Measurements from ENCODE around the gene RGMB. TPM values are rescaled to one million over a fixed set of nuclear protein-coding genes. Genes with fewer than 3 reads are reported as not detected.

The RGMB gene
- total and polyA plus RNA-seq, 3 donors from 2014 or later: 22.4 to 47.4 (median 41.2) TPM

GRCh38 chr5:98753507-98753906 lies 20.0 kb upstream of the RGMB start:
- H3K36me3 ChIP-seq (ENCODE audit: low read depth, missing control alignments): no peaks in the 10 kb centered on the region
- no peak overlapping the region for H3K27ac ChIP-seq
- no peaks in the 10 kb centered on the region for H3K9me3 ChIP-seq
- WGBS, 2 donors: 84 to 85% methylated on average over 4 of the region's 4 CpGs
- H3K4me1 ChIP-seq: no peaks in the 10 kb centered on the region
- H3K4me3 ChIP-seq: no peak overlapping the region
- TF ChIP-seq POLR2A (IDR thresholded peaks at IDR 0.05) (no peak), CTCF (IDR thresholded peaks at IDR 0.05) (no peak)
- intact Hi-C loops (cut with DNase I; ENCODE audit: low total_unique reads): no loop called here
- DNase-seq: no peak
- no peaks in the 10 kb centered on the region for H3K27me3 ChIP-seq

DNA sequence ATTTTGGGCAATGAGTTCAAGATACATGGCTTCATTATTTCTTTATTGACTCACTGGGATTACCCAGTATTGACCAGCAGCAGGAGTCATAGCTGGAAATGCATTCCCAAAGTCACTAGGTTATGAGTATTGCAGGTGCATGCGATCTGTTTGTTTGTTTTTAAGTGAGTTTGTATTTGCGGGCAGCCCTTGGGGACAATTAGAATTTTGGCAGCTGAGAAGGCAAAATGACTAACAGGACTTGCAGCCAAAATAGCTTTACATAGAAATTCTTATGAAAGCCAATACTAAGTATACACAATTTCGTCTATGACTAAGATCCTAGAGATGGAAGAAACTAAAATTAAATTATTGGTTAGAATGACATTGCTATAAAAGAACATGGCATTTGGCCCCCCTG lies 18.1 kb upstream of the RGMB start:
- no peak overlapping the region for H3K4me3 ChIP-seq
- intact Hi-C loops (cut with DNase I; ENCODE audit: low total_unique reads): no loop called here
- H3K4me1 ChIP-seq: no peaks in the 10 kb centered on the region
- H3K27ac ChIP-seq: no peak overlapping the region
- H3K36me3 ChIP-seq (ENCODE audit: low read depth, missing control alignments): no peaks in the 10 kb centered on the region
- H3K27me3 ChIP-seq: no peaks in the 10 kb centered on the region
- no peak for DNase-seq
- TF ChIP-seq POLR2A (IDR thresholded peaks at IDR 0.05): no peak
- TF ChIP-seq CTCF (IDR thresholded peaks at IDR 0.05): no peak
- 92 to 95% methylated on average over 3 of the region's 3 CpGs for WGBS, 2 donors
- no peaks in the 10 kb centered on the region for H3K9me3 ChIP-seq

- WGBS, 2 donors: 85 to 96% methylated on average over 2 of the region's 2 CpGs
Measured at GRCh38 chr5:98757978-98758377, 15.5 kb upstream of the RGMB start.

DNA sequence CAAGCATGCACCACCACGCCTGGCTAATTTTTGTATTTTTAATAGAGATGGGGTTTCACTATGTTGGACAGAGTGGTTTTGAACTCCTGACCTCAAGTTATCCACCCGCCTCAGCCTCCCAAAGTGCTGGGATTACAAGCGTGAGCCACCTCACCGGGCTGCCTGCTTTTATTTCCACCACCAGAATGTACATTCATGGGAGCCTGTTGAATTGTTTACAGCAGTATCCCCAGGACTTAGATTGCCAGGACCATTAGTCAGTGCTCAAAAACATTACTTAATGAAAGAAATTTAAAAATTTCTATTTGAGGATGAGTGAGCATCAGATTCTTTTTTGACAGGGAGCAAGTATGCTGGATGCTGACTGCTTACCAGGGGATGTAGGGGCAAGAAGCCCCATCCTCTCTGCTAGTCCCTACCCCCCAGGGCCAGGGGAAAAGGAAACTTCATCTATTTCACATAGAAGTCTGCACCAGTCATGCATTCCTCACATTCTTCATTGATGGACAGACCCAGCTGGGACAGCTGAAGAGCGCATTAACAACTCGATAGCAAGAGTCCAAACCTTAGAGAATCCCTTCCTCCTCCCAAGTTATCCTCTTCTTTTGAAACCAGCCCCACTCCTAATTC lies 10.3 kb upstream of the RGMB start:
- 85 to 90% methylated on average over 6 of the region's 6 CpGs for WGBS, 2 donors
- intact Hi-C loops (cut with DNase I; ENCODE audit: low total_unique reads): no loop called here
- Histone ChIP-seq H3K4me3 (no peak overlapping the region), H3K4me1 (no peaks in the 10 kb centered on the region), H3K36me3 (ENCODE audit: low read depth, missing control alignments) (no peaks in the 10 kb centered on the region), H3K27me3 (no peaks in the 10 kb centered on the region), H3K27ac (no peak overlapping the region), H3K9me3 (no peaks in the 10 kb centered on the region)
- TF ChIP-seq POLR2A (IDR thresholded peaks at IDR 0.05) (no peak), CTCF (IDR thresholded peaks at IDR 0.05) (no peak)
- no peak for DNase-seq

More at GRCh38 chr5:98757978-98758377, 15.5 kb upstream of the RGMB start:
- H3K4me3 ChIP-seq: no peak overlapping the region
- intact Hi-C loops (cut with DNase I; ENCODE audit: low total_unique reads): no loop called here
- DNase-seq: no peak
- H3K36me3 ChIP-seq (ENCODE audit: low read depth, missing control alignments): no peaks in the 10 kb centered on the region
- no peak overlapping the region for H3K27ac ChIP-seq
- no peaks in the 10 kb centered on the region for H3K4me1 ChIP-seq
- H3K27me3 ChIP-seq: no peaks in the 10 kb centered on the region
- no peak for TF ChIP-seq CTCF (IDR thresholded peaks at IDR 0.05)
- TF ChIP-seq POLR2A (IDR thresholded peaks at IDR 0.05): no peak
- no peaks in the 10 kb centered on the region for H3K9me3 ChIP-seq

- Histone ChIP-seq H3K36me3 (ENCODE audit: low read depth, missing control alignments) (no peaks in the 10 kb centered on the region), H3K9me3 (no peaks in the 10 kb centered on the region), H3K27me3 (no peaks in the 10 kb centered on the region), H3K4me3 (no peak overlapping the region), H3K27ac (no peak overlapping the region), H3K4me1 (no peaks in the 10 kb centered on the region)
- no peak for TF ChIP-seq CTCF (IDR thresholded peaks at IDR 0.05)
- TF ChIP-seq POLR2A (IDR thresholded peaks at IDR 0.05): no peak
- intact Hi-C loops (cut with DNase I; ENCODE audit: low total_unique reads): no loop called here
- 90 to 91% methylated on average over 4 of the region's 4 CpGs for WGBS, 2 donors
- DNase-seq: no peak
Measured at GRCh38 chr5:98765815-98766214, 7.6 kb upstream of the RGMB start.
